ENCODE results near the gene FAM199X.

DNA sequence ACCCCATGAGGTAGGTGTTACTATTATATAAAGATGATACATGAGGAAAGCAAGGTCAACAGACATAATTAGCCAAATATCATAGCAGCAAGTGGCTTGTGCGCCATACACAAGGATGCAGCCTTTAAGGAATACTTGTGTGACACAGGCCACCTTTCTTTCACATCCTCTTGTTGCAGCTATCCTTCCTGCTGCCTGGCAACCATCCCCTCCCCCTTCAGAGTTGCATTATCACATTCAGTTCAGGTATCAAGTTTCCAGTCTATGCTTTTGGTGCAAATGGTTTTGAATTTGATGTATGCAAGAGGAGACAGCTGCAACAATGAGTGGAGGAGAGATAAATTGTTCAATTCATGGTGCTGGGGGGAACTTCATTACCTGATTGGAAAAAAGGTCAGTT lies 47.5 kb upstream of the FAM199X start:
- TF ChIP-seq, protein P1, sequence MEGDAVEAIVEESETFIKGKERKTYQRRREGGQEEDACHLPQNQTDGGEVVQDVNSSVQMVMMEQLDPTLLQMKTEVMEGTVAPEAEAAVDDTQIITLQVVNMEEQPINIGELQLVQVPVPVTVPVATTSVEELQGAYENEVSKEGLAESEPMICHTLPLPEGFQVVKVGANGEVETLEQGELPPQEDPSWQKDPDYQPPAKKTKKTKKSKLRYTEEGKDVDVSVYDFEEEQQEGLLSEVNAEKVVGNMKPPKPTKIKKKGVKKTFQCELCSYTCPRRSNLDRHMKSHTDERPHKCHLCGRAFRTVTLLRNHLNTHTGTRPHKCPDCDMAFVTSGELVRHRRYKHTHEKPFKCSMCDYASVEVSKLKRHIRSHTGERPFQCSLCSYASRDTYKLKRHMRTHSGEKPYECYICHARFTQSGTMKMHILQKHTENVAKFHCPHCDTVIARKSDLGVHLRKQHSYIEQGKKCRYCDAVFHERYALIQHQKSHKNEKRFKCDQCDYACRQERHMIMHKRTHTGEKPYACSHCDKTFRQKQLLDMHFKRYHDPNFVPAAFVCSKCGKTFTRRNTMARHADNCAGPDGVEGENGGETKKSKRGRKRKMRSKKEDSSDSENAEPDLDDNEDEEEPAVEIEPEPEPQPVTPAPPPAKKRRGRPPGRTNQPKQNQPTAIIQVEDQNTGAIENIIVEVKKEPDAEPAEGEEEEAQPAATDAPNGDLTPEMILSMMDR (IDR thresholded peaks at IDR 0.05; ENCODE audit: insufficient read depth, low read length): no peak
- TF ChIP-seq GABPA (IDR thresholded peaks at IDR 0.05; ENCODE audit: low read depth): no peak
- TF ChIP-seq, protein P2, sequence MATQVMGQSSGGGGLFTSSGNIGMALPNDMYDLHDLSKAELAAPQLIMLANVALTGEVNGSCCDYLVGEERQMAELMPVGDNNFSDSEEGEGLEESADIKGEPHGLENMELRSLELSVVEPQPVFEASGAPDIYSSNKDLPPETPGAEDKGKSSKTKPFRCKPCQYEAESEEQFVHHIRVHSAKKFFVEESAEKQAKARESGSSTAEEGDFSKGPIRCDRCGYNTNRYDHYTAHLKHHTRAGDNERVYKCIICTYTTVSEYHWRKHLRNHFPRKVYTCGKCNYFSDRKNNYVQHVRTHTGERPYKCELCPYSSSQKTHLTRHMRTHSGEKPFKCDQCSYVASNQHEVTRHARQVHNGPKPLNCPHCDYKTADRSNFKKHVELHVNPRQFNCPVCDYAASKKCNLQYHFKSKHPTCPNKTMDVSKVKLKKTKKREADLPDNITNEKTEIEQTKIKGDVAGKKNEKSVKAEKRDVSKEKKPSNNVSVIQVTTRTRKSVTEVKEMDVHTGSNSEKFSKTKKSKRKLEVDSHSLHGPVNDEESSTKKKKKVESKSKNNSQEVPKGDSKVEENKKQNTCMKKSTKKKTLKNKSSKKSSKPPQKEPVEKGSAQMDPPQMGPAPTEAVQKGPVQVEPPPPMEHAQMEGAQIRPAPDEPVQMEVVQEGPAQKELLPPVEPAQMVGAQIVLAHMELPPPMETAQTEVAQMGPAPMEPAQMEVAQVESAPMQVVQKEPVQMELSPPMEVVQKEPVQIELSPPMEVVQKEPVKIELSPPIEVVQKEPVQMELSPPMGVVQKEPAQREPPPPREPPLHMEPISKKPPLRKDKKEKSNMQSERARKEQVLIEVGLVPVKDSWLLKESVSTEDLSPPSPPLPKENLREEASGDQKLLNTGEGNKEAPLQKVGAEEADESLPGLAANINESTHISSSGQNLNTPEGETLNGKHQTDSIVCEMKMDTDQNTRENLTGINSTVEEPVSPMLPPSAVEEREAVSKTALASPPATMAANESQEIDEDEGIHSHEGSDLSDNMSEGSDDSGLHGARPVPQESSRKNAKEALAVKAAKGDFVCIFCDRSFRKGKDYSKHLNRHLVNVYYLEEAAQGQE (IDR thresholded peaks at IDR 0.05; ENCODE audit: insufficient replicate concordance, low read depth): no peak
- no peak for TF ChIP-seq POLR2AphosphoS5 (IDR thresholded peaks at IDR 0.05; ENCODE audit: low read depth)
